CD1c-positive myeloid dendritic cell (primary cell): ENCODE measurements around the gene GABRR1.
A peak's percentile ranks its signal among the peaks of the same experiment; 100 is the strongest.

Experiments used
- DNase-seq: peaks from one replicate; pipeline ENCODE4 v3.0.0-alpha.2; 2016; ENCODE audit errors: extremely low spot score

The GABRR1 gene

GRCh38 chr6:89215391-89215790 is 1.8 kb downstream of the GABRR1 start:
- no peak for DNase-seq

GRCh38 chr6:89214197-89214596 is 3.0 kb downstream of the GABRR1 start:
- DNase-seq: no peak

- DNase-seq: no peak
Measured at GRCh38 chr6:89212472-89212871, 4.7 kb downstream of the GABRR1 start.

GRCh38 chr6:89209457-89209856 is 7.7 kb downstream of the GABRR1 start:
- no peak for DNase-seq

- DNase-seq: no peak
Measured at GRCh38 chr6:89208551-89208950, 8.6 kb downstream of the GABRR1 start.

GRCh38 chr6:89205819-89206218 is 11.3 kb downstream of the GABRR1 start:
- DNase-seq: peak; percentile 42

GRCh38 chr6:89204096-89204495 is 13.1 kb downstream of the GABRR1 start:
- no peak for DNase-seq

- no peak for DNase-seq
Measured at GRCh38 chr6:89200706-89201215, 16.4 kb downstream of the GABRR1 start.

GRCh38 chr6:89199579-89199978 is 17.6 kb downstream of the GABRR1 start:
- no peak for DNase-seq

- no peak for DNase-seq
Measured at GRCh38 chr6:89198235-89198634, 18.9 kb downstream of the GABRR1 start.

GRCh38 chr6:89197141-89197540 is 20.0 kb downstream of the GABRR1 start:
- DNase-seq: no peak

GRCh38 chr6:89194559-89194958 is 22.6 kb downstream of the GABRR1 start:
- DNase-seq: no peak

GRCh38 chr6:89190741-89191140 is 26.4 kb downstream of the GABRR1 start:
- DNase-seq: no peak

GRCh38 chr6:89187504-89187903 is 29.7 kb downstream of the GABRR1 start:
- DNase-seq: no peak

GRCh38 chr6:89186762-89187161 is 30.4 kb downstream of the GABRR1 start:
- no peak for DNase-seq

- DNase-seq: no peak
Measured at GRCh38 chr6:89184344-89184743, 32.8 kb downstream of the GABRR1 start.

- DNase-seq: no peak
Measured at GRCh38 chr6:89183294-89183693, 33.9 kb downstream of the GABRR1 start.

- no peak for DNase-seq
Measured at GRCh38 chr6:89180971-89181370, 36.2 kb downstream of the GABRR1 start.

GRCh38 chr6:89180112-89180511 is 37.0 kb downstream of the GABRR1 start:
- no peak for DNase-seq

GRCh38 chr6:89173634-89174033 is 43.5 kb downstream of the GABRR1 start:
- DNase-seq: no peak

GRCh38 chr6:89172131-89172530 is 45.0 kb downstream of the GABRR1 start:
- no peak for DNase-seq

GRCh38 chr6:89162047-89162371 is 55.1 kb downstream of the GABRR1 start:
- no peak for DNase-seq

- DNase-seq: no peak
Measured at GRCh38 chr6:89161326-89162046, 55.7 kb downstream of the GABRR1 start.
